AG09319 (cell line): ENCODE measurements around the gene RFX1.
"Not testable (repeated sequence)": the region's sequence is repeated elsewhere in the genome, so short reads cannot be mapped to it uniquely, and the experiment has no call there.

Experiments used
- DNase-seq: peaks from one replicate; pipeline ENCODE4 v3.0.0-alpha.2; 2010; ENCODE audit warnings: low read depth; ENCODE audit errors: extremely low read depth
- TF ChIP-seq, protein P1 (sequence below): IDR thresholded peaks from 2 replicates; pipeline ENCODE4 v1.5.1; 2011; ENCODE audit warnings: low read depth, mild to moderate bottlenecking, inconsistent platforms, low read length, moderate library complexity

RFX1 gene

DNA sequence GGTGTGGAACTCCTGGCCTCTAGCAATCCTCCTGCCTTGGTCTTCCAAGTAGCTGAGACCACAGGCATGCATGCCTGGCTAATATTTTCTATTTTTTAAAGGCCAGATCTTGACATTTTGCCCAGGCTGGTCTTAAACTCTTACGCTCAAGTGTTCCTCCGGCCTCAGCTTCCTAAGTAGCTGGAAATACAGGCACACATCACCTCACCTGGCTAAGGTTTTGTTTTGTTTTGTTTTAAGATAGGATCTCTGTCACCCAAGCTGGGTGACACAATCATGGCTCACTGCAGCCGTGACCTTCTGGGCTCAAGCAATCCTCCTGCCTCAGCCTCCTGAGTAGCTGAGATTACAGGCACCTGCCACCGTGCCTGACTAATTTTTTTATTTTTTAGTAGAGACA, 16.3 kb upstream of the RFX1 start:
- TF ChIP-seq, protein P1, sequence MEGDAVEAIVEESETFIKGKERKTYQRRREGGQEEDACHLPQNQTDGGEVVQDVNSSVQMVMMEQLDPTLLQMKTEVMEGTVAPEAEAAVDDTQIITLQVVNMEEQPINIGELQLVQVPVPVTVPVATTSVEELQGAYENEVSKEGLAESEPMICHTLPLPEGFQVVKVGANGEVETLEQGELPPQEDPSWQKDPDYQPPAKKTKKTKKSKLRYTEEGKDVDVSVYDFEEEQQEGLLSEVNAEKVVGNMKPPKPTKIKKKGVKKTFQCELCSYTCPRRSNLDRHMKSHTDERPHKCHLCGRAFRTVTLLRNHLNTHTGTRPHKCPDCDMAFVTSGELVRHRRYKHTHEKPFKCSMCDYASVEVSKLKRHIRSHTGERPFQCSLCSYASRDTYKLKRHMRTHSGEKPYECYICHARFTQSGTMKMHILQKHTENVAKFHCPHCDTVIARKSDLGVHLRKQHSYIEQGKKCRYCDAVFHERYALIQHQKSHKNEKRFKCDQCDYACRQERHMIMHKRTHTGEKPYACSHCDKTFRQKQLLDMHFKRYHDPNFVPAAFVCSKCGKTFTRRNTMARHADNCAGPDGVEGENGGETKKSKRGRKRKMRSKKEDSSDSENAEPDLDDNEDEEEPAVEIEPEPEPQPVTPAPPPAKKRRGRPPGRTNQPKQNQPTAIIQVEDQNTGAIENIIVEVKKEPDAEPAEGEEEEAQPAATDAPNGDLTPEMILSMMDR = no peak
- DNase-seq = no peak

- DNase-seq = no peak
- TF ChIP-seq, protein P1 = no peak
Measured at GRCh38 chr19:14021474-14021873, 15.4 kb upstream of the RFX1 start.

GRCh38 chr19:14019739-14020138, 13.6 kb upstream of the RFX1 start:
- not testable (repeated sequence) for DNase-seq

- TF ChIP-seq, protein P1 = no peak
- DNase-seq = no peak
Measured at GRCh38 chr19:14019100-14019499, 13.0 kb upstream of the RFX1 start.

DNA sequence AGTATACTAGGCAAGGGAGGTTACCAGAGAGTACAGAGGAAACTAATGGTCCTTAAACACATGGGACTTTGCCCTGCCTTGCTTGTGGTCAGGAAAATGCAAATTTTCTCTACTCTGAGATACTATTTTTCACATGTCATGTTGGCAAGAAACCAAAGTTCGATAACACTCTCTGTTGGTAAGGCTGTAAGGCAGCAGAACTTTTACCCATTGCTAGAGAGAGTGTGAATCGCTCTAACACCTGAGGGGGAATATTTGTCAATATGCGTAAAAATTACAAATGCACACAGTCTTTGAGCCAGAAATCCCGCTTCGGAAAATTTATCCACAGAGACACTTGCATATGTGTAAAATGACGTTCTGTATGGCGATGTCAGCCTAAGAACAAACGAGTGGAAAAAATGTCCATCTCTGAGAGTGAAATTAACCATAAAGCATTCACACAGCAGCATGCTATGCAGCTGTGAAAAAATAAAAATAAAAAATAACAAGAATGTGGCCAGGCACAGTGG, 9.5 kb upstream of the RFX1 start:
- no peak for DNase-seq
- TF ChIP-seq, protein P1 = no peak

DNA sequence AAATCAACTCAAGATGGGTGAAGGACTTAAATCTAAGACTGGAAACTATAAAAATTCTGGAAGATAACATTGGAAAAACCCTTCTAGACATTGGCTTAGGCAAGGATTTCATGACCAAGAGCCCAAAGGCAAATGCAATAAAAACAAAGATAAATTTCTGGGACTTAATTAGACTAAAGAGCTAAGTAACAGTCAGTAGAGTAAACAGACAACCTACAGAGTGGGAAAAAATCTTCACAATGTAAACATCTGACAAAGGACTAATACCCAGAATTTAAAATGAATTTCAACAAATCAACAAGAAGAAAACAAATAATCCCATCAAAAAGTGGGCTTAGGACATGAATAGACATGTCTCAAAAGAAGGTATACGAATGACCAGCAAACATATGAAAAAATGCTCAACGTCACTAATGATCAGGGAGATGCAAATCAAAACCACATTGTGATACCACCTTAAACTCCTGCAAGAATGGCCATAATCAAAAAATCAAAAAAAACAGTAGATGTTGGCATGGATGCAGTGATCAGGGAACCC, 6.3 kb upstream of the RFX1 start:
- TF ChIP-seq, protein P1 = no peak
- DNase-seq = no peak

- TF ChIP-seq, protein P1 = no peak
- DNase-seq = no peak
Measured at GRCh38 chr19:14006766-14007562, 844 bp upstream of the RFX1 start.
